GM18951 (cell line): ENCODE results near the gene COL7A1.

Source experiments
- POLR2A ChIP-seq: IDR thresholded peaks from 4 replicates; pipeline ENCODE4 v1.6.1; 2011; ENCODE audit warnings: mild to moderate bottlenecking; ENCODE audit not compliant: insufficient read length, insufficient read depth; ENCODE audit errors: extremely low read depth
- in situ Hi-C: fragments of 300-500 bp; cut with MboI; formaldehyde crosslinking; loops from one replicate; pipeline ENCODE4 v1.12.0; 2022; ENCODE audit warnings: low sequenced_read_pairs, mixed read lengths, inconsistent platforms; ENCODE audit not compliant: unreplicated experiment

The COL7A1 gene

GRCh38 chr3:48595075-48595525 is at the start of gene COL7A1:
COL7A1 (minus strand) TSS chr3:48595329; CDS start chr3:48595159, 170 bp downstream.
- no peak for TF ChIP-seq POLR2A
- in situ Hi-C loops = no loop called here

- no peak for TF ChIP-seq POLR2A
- in situ Hi-C loops = no loop called here
Observed at GRCh38 chr3:48642605-48643004, 47.5 kb upstream of the COL7A1 start.

- in situ Hi-C loops = no loop called here
- no peak for TF ChIP-seq POLR2A
Observed at GRCh38 chr3:48641396-48641795, 46.3 kb upstream of the COL7A1 start.

GRCh38 chr3:48639944-48640606 is 44.9 kb upstream of the COL7A1 start:
- TF ChIP-seq POLR2A = no peak
- in situ Hi-C loops = no loop called here

GRCh38 chr3:48637305-48637704 is 42.2 kb upstream of the COL7A1 start:
- in situ Hi-C loops = no loop called here
- TF ChIP-seq POLR2A = no peak

- TF ChIP-seq POLR2A = no peak
- in situ Hi-C loops = no loop called here
Observed at GRCh38 chr3:48636149-48636655, 41.1 kb upstream of the COL7A1 start.

GRCh38 chr3:48635222-48636021 is 40.3 kb upstream of the COL7A1 start, which contains the start of gene SLC26A6:
SLC26A6 (minus strand) TSS chr3:48635461; CDS start chr3:48635393, 68 bp downstream.
- TF ChIP-seq POLR2A = peak; percentile 78
- in situ Hi-C loops = no loop called here

GRCh38 chr3:48634661-48635221 is 39.6 kb upstream of the COL7A1 start:
- in situ Hi-C loops = no loop called here
- TF ChIP-seq POLR2A = no peak

GRCh38 chr3:48633743-48634142 is 38.6 kb upstream of the COL7A1 start:
- no peak for TF ChIP-seq POLR2A

GRCh38 chr3:48633256-48633655 is 38.1 kb upstream of the COL7A1 start:
- in situ Hi-C loops = no loop called here
- no peak for TF ChIP-seq POLR2A

More at GRCh38 chr3:48633743-48634142, 38.6 kb upstream of the COL7A1 start:
- in situ Hi-C loops = no loop called here

GRCh38 chr3:48631516-48632448 is 36.7 kb upstream of the COL7A1 start:
- in situ Hi-C loops = no loop called here
- no peak for TF ChIP-seq POLR2A

GRCh38 chr3:48630833-48631232 is 35.7 kb upstream of the COL7A1 start:
- in situ Hi-C loops = no loop called here
- TF ChIP-seq POLR2A = no peak

GRCh38 chr3:48630407-48630806 is 35.3 kb upstream of the COL7A1 start:
- TF ChIP-seq POLR2A = no peak
- in situ Hi-C loops = no loop called here

- no peak for TF ChIP-seq POLR2A
- in situ Hi-C loops = no loop called here
Observed at GRCh38 chr3:48629894-48630293, 34.8 kb upstream of the COL7A1 start.
